ENCODE results near the gene IGSF21.

DNA sequence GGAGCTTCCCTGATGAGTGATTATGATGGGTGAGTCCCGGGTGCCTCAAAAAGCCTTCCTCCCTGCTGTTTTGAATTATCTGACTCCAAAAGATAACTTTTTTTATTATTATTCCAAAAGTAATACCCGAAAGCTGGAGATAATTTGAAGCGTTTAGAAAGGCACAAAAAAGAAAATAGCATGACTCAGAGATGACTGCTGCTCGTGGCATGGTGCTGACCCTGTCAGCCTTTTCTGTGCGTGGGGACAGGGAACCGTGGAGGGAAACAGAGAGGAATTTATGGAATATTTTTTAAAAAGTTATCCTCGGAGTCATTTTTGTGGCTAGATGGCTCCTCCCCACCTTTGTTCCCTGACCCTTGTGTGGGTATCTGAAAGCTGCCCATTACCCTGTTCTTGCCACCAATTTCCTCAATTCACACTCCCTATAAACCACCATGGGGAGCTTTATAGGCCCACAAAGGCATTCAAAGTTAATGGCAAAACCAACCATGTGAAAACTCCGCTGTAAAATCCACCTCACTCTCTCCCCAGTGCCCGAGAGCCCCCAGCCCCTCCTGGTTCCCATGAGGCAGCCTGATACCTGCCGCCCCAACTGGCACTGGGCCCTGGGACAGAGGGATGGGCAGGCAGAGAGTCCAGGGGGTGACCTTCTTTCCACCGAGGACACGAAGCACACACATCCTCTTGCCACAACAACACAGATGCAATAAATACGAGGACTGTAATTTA is 37.5 kb downstream of the IGSF21 start:
- TF ChIP-seq POLR2AphosphoS5 (IDR thresholded peaks at IDR 0.05): no peak
- TF ChIP-seq, protein P1, sequence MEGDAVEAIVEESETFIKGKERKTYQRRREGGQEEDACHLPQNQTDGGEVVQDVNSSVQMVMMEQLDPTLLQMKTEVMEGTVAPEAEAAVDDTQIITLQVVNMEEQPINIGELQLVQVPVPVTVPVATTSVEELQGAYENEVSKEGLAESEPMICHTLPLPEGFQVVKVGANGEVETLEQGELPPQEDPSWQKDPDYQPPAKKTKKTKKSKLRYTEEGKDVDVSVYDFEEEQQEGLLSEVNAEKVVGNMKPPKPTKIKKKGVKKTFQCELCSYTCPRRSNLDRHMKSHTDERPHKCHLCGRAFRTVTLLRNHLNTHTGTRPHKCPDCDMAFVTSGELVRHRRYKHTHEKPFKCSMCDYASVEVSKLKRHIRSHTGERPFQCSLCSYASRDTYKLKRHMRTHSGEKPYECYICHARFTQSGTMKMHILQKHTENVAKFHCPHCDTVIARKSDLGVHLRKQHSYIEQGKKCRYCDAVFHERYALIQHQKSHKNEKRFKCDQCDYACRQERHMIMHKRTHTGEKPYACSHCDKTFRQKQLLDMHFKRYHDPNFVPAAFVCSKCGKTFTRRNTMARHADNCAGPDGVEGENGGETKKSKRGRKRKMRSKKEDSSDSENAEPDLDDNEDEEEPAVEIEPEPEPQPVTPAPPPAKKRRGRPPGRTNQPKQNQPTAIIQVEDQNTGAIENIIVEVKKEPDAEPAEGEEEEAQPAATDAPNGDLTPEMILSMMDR (IDR thresholded peaks at IDR 0.05): no peak

Data from suprapubic skin (tissue), 3 donors.